Cerebellar cortex (tissue), 1 donor: ENCODE results near the gene HBA2.
"Not testable (repeated sequence)": the region's sequence is repeated elsewhere in the genome, so short reads cannot be mapped to it uniquely, and the experiment has no call there.

Experiments used
- DNase-seq: peaks from one replicate; pipeline ENCODE4 v3.0.0-alpha.2; 2015; ENCODE audit warnings: low spot score

The HBA2 gene

DNA sequence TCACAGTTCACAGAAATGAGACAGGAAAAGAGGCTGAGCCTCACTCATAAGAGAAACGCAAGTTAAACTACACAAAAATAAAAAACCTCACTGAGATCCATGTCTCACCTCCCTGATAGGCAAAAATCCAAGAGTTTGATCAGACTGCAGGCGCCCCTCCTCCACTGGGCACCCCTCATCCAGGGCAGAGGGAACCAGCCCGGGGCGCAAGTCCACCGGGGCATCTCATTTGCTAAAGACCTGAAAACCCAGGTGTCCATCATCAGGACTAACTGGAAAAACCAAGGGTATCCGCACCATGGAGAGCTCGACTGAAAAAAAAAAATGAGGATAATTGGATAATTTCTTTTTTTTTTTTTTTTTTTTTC is 17.7 kb upstream of the HBA2 start:
- DNase-seq = no peak

DNA sequence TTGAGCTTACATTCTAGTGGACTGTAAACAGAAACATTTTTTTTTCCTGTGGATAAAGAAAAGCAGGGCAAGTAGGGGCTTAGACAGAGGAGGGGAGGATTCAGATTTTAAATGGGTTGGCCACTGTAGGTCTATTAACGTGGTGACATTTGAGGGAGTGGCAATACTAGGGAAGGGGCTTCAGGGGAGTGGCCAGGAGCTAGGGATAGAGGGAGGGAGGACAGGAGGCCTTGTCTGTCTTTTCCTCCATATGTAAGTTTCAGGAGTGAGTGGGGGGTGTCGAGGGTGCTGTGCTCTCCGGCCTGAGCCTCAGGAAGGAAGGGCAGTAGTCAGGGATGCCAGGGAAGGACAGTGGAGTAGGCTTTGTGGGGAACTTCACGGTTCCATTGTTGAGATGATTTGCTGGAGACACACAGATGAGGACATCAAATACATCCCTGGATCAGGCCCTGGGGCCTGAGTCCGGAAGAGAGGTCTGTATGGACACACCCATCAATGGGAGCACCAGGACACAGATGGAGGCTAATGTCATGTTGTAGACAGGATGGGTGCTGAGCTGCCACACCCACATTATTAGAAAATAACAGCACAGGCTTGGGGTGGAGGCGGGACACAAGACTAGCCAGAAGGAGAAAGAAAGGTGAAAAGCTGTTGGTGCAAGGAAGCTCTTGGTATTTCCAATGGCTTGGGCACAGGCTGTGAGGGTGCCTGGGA is 13.4 kb upstream of the HBA2 start:
- no peak for DNase-seq

DNA sequence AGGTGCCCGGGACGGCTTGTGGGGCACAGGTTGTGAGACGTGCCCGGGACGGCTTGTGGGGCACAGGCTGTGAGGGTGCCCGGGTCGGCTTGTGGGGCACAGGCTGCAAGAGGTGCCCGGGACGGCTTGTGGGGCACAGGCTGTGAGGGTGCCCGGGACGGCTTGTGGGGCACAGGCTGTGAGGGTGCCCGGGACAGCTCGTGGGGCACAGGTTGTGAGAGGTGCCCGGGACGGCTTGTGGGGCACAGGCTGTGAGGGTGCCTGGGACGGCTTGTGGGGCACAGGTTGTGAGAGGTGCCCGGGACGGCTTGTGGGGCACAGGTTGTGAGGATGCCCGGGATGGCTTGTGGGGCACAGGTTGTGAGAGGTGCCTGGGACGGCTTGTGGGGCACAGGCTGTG is 12.4 kb upstream of the HBA2 start:
- not testable (repeated sequence) for DNase-seq

DNA sequence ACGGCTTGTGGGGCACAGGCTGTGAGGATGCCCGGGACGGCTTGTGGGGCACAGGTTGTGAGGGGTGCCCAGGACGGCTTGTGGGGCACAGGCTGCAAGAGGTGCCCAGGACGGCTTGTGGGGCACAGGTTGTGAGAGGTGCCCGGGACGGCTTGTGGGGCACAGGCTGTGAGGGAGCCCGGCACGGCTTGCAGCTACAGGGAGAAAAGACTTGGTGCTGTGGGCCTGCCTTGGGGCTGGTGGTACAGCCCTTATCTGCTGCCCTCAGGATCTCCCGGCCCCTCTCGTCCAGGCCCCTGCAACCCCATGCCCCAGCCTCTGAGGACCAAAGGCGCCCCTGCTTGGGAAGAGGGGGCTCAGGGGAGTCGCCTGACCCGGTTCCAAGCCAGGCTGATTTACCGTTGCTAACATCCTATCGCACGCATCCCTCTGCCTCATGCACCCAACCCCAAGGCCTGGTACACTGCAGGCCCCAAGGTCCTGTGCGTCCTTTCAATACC is 11.9 kb upstream of the HBA2 start:
- no peak for DNase-seq

DNA sequence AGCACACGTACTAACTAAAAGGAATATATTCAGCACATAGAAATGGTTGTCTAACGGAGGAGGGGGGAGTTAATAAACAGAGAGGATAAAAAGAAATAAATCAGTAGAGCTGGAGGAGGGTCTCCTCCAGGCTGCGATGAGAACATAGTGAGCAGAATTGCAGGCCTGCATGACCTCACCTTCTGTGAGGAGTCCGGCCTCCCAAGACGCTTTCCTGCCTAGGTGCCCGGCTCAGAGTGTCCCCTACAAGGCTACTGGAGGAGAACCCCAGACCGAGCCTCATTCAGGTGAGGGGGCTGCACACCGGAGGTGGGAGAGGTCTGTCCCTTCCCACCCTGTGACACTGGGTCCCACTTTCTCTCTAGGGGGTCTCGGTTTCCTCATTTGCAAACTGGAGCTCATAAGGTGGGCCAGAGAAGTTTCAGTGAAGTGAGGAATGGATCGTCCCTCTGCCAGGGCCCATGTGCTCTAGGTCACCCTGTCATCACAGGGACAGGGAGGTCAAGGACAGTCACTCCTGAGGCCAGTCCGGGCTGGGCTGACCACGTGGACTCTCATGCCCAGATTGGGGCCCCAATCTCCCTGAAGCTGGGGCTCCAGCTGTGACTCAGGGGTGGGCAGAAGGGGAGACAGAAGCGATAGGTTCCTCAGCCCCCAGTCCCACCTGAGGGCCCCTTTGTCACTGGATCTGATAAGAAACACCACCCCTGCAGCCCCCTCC is 10.2 kb upstream of the HBA2 start:
- DNase-seq = no peak

DNA sequence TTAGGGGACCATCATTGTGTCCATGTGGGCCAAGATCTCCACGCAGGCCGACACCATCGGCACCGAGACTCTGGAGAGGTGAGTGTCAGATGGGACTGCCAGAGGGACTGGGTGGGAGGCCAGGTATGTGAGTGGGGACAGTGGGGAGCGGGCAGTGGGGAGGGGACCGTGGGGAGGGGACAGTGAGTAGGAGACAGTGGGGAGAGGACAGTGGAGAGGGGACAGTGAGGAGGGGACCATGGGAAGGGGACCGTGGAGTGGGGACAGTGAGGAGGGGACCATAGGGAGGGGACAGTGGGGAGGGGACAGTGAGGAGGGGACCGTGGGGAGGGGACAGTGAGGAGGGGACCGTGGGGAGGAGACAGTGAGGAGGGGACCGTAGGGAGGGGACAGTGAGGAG is 9.5 kb upstream of the HBA2 start:
- DNase-seq = not testable (repeated sequence)

DNA sequence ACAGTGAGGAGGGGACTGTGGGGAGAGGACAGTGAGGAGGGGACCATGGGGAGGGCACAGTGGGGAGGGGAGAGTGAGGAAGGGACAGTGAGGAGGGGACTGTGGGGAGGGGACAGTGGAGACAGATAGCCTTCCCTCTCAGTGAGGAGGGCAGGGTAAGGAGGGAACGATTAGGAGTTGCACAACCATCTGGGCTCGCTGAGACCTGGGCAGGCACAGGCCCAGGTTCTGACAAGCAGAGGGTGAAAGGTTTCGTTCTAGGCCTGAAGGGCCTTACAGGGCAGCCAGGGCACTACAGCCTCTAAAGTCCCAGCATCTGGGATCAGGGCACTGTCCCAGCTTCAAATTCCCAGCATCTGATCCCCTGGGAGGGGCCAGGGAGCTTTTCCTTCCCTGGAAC is 9.0 kb upstream of the HBA2 start:
- not testable (repeated sequence) for DNase-seq

DNA sequence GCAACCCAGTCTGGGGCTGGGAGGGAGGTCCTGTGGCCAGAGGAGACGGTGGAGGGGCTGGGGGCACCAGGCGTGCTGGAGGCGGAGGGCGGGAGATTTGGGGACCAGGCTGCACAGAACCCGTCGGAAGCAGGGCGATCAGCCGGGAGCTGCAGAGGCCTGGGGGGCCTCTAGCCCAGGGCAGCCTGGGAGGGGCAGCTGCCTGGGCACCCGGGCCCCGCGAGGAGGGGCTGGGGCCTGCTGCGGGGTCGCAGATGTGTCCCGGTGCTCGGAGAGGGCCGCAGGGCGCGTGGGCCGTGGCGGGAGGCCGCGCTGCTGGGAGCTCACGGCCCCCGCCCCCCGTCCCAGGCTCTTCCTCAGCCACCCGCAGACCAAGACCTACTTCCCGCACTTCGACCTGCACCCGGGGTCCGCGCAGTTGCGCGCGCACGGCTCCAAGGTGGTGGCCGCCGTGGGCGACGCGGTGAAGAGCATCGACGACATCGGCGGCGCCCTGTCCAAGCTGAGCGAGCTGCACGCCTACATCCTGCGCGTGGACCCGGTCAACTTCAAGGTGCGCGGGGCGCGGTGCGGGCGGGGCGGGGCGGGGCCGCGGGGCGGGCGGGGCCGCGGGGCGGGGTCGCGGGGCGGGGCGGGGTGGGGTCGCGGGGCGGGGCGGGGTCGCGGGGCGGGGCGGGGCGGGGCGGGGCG is 8.4 kb upstream of the HBA2 start:
- not testable (repeated sequence) for DNase-seq

DNA sequence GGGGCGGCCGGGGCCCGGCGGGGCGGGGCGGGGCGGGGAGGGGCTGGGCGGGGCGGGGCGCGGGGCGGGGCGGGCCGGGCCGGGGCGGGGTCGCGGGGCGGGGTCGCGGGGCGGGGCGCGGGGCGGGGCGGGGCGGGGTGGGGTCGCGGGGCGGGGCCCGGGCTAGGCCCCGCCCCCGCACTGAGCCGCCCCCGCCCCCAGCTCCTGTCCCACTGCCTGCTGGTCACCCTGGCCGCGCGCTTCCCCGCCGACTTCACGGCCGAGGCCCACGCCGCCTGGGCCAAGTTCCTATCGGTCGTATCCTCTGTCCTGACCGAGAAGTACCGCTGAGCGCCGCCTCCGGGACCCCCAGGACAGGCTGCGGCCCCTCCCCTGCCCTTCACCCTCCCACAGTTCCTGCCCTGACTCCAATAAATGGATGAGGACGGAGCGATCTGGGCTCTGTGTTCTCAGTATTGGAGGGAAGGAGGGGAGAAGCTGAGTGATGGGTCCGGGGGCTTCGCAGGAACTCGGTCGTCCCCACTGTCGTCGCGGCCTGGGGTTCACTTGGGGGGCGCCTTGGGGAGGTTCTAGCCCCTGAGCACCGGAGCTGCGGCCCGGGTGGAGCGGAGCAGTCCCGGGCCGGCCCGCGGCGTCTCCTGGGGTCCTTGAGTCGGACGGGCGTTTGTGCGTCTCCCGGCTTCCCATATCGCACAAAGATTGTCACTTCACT is 7.7 kb upstream of the HBA2 start:
- DNase-seq = no peak

DNA sequence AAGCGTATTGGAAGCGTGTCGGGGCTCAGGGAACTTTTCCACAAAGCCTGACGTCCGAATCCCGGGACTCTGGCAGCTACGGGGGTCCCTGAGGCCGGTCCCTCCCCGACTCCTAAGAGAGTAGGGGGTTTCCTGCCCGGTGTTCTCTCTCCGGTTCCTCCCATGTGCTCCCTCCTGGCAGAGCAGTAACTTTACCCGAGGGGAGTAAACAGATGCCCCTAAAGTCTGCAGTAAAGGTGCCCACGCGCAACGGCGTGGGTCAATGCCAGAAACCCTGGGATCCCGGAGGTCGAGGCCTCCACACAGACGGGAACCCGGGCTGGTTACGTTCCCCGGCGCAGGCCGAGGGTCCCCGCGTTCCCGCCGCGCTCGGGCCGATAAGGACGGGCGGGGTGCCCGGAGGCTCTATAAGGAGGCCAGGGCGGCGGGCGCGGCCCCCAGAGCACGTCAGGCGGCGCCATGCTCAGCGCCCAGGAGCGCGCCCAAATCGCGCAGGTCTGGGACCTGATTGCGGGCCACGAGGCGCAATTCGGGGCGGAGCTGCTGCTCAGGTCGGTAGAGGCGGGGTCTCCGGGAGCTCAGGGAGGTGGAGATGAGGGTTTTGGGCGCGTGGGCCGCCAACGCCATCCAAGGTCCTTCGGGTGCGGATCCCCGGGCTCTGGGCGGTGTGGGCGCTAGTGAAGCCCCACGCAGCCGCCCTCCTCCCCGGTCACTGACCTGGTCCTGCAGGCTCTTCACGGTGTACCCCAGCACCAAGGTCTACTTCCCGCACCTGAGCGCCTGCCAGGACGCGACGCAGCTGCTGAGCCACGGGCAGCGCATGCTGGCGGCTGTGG is 6.9 kb upstream of the HBA2 start, which contains the start of gene HBM:
TSS of gene HBM (plus strand) at position 440 of the 836 bp plus-strand sequence. CDS start at position 460, 20 bp downstream.
- no peak for DNase-seq

DNA sequence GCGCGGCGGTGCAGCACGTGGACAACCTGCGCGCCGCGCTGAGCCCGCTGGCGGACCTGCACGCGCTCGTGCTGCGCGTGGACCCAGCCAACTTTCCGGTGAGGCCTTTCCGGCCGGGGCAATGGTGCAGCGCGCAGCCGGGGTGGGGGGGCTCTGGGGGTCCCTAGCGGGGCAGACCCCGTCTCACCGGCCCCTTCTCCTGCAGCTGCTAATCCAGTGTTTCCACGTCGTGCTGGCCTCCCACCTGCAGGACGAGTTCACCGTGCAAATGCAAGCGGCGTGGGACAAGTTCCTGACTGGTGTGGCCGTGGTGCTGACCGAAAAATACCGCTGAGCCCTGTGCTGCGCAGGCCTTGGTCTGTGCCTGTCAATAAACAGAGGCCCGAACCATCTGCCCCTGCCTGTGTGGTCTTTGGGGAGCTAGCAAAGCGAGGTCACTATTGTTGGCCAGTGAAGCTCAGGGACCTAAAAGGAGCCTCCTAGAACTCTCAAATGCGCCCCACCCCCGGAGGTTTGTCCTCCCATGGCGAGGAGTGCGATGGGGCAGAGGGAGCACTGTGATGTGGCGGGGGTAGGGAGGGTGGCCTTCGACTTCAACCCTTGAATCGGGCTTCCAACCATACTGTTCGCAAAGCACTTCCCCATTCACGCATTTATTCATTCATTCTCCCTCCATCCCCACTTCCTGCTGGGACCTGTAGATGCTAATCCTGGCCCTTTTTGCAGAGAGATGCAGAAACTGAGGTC is 6.1 kb upstream of the HBA2 start:
- DNase-seq = no peak

DNA sequence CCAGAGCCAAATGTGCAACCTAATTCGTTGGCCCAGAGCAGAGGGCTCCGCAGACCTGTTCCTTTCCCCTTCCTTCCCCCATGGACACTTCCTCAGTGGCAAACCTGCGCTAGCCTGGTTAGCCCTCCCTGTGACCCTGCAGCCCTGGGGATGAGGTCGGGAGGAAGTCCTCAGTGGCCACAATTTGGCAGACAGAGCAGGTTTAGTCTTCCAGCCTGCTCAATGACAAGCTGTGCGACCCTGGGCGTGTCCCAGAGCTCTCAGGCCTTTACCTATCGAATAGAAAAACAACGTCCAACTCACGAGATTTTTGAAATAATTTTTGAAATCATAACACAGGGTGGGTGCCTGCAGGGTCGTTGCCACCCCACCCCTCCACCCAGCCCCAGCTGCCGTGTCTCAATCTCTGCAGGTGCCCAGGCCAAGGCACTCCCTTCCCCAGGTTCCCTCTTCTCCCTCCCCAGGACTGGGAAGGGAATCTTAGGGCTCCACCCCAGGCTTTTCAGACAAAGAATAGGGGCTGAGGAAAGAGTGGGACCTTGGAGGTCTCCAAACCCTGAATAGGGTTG is 5.5 kb upstream of the HBA2 start:
- DNase-seq = no peak

DNA sequence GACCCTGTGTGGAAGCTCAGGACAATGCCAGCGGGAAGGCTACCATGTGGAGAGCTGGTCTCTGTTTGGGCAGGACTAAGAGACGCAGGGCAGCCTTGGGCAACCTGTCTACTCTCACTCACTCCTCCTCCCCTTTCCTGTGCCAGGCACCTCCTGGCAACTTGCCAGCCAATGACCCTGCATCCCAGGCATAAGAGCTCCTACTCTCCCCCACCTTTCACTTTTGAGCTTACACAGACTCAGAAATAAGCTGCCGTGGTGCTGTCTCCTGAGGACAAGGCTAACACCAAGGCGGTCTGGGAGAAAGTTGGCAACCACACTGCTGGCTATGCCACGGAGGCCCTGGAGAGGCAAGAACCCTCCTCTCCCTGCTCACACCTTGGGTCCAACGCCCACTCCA is 4.3 kb upstream of the HBA2 start:
- no peak for DNase-seq

DNA sequence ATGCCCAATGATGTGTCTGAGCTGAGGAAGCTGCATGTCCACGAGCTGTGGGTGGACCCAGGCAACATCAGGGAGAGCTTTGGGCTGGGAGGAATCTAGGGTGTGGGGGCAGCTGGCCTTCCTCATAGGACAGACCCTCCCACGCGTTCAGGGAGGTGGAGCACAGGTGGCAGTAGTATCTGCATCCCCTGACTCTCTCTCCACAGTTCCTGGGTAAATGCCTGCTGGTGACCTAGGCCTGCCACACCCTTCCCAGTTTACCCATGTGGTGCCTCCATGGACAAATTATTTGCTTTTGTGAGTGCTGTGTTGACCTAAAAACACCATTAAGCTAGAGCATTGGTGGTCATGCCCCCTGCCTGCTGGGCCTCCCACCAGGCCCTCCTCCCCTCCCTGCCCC is 3.7 kb upstream of the HBA2 start:
- no peak for DNase-seq

DNA sequence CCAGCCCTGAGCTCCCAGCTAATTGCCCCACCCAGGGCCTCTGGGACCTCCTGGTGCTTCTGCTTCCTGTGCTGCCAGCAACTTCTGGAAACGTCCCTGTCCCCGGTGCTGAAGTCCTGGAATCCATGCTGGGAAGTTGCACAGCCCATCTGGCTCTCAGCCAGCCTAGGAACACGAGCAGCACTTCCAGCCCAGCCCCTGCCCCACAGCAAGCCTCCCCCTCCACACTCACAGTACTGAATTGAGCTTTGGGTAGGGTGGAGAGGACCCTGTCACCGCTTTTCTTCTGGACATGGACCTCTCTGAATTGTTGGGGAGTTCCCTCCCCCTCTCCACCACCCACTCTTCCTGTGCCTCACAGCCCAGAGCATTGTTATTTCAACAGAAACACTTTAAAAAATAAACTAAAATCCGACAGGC is 2.6 kb upstream of the HBA2 start:
- not testable (repeated sequence) for DNase-seq

DNA sequence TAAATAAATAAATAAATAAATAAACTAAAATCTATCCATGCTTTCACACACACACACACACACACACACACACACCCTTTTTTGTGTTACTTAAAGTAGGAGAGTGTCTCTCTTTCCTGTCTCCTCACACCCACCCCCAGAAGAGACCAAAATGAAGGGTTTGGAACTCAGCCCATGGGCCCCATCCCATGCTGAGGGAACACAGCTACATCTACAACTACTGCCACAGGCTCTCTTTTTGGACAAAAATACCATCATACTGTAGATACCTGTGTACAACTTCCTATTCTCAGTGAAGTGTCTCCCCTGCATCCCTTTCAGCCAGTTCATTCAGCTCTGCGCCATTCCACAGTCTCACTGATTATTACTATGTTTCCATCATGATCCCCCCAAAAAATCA is 1.9 kb upstream of the HBA2 start:
- no peak for DNase-seq

DNA sequence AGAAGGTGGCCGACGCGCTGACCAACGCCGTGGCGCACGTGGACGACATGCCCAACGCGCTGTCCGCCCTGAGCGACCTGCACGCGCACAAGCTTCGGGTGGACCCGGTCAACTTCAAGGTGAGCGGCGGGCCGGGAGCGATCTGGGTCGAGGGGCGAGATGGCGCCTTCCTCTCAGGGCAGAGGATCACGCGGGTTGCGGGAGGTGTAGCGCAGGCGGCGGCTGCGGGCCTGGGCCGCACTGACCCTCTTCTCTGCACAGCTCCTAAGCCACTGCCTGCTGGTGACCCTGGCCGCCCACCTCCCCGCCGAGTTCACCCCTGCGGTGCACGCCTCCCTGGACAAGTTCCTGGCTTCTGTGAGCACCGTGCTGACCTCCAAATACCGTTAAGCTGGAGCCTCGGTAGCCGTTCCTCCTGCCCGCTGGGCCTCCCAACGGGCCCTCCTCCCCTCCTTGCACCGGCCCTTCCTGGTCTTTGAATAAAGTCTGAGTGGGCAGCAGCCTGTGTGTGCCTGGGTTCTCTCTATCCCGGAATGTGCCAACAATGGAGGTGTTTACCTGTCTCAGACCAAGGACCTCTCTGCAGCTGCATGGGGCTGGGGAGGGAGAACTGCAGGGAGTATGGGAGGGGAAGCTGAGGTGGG is 657 bp downstream of the HBA2 start:
- DNase-seq = not testable (repeated sequence)

DNA sequence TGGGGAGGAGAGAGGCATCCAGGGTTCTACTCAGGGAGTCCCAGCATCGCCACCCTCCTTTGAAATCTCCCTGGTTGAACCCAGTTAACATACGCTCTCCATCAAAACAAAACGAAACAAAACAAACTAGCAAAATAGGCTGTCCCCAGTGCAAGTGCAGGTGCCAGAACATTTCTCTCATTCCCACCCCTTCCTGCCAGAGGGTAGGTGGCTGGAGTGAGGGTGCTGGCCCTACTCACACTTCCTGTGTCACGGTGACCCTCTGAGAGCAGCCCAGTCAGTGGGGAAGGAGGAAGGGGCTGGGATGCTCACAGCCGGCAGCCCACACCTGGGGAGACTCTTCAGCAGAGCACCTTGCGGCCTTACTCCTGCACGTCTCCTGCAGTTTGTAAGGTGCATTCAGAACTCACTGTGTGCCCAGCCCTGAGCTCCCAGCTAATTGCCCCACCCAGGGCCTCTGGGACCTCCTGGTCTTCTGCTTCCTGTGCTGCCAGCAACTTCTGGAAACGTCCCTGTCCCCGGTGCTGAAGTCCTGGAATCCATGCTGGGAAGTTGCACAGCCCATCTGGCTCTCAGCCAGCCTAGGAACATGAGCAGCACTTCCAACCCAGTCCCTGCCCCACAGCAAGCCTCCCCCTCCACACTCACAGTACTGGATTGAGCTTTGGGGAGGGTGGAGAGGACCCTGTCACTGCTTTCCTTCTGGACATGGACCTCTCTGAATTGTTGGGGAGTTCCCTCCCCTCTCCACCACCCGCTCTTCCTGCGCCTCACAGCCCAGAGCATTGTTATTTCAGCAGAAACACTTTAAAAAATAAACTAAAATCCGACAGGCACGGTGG is 1.5 kb downstream of the HBA2 start:
- DNase-seq = not testable (repeated sequence)
